ENCODE data around the gene SH3BP4.

Gene SH3BP4

DNA sequence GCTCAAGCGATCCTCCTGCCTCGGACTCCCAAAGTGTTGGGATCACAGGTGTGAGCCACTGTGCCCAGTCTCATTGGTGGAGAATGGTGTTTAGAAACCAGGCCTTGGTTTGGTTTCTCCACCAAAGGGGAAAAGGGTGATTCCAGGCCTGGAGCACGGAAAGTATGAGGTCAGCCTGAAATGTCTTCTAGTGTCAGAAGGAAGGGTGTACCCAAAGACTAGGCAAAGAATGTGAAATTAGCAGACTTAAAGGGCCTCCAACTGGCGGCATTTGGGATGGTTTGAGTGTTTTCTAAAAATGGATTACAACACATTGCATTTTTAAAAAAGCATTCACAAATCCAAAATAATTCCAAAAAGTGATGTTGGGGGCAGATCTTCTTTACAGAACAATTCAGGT lies 139.6 kb downstream of the SH3BP4 start:
- DNase-seq (ENCODE audit: low read depth): no peak

DNA sequence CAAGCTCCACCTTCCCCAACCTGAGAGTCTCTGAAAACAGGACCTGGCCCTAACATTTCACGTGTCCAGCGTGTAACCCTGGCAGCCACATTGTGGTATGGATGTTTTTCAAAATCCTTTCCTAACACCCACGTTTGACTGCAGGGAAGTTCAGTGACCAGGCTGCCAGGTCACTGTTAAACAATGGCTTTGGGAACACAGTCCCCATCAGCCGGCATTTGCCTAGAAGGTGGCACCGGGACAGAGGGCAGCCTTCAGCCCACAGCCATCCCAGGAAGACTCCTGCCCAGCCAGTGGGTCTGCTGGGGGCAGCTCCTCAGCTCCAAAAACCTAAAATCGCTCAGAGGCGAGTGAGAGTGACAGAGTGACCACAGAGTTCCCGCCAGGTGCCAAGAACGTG lies 140.2 kb downstream of the SH3BP4 start:
- DNase-seq (ENCODE audit: low read depth): no peak

DNA sequence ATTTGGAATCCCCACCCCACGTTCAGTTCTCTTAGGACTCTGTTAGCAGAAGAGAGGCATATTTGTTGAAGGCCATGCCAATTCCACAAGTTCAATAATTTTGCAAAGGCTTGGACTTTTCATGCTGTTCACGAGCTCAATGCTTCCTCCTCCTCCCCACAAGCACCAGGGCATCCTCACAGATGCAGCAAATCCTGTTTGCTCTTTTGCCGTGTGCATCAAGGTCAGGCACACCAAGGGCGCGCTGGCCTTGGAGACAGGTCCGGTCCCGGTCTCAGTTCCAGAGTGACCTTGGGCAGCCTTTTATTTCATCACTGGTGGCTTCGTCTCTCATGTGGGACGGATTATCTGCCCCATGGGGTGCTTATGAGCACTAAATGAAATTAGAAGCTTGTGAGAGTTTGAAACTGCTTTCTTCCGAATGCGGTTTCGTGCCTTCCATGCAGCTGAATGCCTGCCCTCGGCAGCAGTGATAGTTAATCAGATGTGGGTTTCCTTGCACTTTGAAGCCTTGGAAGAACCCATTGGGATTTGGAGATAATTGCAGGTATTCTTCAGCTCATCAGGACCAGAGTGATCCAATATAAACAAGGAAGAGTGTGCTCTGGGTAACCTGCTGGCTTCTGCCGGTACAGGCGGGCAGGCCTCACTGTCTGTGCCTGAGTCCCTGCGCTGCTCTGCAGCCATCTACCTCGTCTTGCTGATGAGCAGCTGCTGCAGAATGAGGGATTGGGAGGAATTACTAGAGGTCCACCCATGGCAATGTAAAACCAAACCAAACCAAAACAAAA lies 140.8 kb downstream of the SH3BP4 start:
- no peak for DNase-seq (ENCODE audit: low read depth)

DNA sequence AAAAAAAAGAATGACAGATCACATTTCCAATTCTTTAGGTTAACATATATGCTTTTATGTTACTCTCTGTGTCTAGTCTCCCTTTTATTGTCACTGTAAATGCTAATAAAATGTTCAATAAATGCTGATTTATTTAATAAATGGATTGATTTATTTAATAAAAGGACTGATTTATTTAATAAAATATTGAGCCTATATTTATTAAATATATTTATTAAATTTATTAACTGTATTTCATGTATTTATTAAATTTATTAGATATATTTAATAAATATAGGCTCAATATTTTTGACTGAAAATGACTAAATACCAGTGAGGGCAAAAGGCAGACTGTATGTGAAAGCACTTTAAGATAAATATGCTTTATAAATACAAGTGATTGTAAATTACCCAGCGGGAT lies 142.6 kb downstream of the SH3BP4 start:
- DNase-seq (ENCODE audit: low read depth): no peak

DNA sequence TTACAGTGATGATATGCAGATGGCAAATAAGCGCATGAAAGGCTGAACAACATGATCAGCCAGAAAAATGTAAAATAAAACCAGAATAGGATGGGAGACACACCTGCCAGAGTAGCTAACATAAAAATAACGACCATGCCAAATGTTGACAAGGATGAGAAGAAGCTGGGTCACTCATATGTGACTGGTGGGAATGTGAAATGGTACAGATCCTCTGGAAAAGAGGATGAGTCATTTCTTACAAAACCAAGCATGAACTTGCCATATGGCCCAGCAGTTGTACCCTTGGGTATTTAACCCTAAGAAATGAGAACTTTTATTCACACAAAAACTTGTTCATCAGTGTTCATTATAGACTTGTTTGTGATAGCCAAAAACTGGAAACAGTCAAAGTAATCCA lies 143.8 kb downstream of the SH3BP4 start:
- no peak for DNase-seq (ENCODE audit: low read depth)

DNA sequence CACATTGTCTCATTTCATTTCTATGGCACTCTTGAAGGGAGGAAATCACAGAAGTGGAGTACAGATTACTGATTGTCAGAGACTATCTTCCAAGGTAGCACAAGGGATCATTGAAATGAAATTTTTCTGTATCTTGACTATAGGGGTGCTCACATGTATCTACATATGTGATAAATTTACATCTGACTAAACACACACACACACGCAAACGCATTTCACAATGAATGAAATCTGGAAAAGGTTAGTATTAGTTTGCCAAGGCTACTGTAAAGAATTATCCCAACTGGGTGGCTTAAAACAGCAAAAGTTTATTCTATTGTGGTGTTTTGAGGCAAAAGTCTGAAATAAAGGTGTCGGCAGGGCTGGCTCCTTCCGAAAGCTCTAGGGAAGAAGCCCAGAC lies 144.6 kb downstream of the SH3BP4 start:
- DNase-seq (ENCODE audit: low read depth): no peak

DNA sequence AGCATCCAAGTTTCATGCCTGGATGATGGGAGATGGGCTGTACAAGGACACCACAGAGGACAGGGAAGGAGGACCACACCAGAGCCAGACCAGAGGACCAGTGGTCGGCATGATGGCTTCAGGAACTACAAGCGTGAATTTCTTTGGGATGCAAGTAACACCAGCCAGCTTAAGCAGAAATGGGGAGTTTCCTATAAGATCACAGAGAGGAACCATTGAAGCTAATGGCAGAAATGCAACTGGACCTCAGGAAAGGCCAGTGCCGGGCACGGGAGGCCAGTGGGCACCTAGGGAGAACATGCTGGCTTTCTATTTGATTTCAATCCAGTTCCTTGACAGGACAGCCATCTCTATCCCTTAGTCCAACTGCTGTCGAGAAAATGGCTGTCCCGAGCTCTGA lies 145.4 kb downstream of the SH3BP4 start:
- no peak for DNase-seq (ENCODE audit: low read depth)

DNA sequence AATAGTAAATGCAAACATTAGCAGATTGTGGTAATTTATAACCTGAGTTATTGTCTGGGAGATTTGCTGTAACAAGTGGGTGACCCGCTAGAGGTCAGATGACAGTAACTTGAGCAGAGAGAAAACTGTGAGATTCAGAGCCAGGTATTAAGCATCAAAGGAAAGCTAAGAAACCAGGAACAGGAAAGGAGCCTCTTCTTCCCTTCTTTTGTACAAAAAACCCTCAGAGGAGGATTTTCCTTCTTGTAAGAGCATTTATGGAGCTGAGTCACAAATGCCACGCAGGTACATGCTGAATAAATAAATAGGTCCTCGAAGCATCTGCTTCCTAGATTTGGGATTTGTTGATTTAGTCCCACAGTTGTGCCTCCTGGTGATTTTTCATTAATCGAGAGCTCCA lies 146.5 kb downstream of the SH3BP4 start:
- DNase-seq (ENCODE audit: low read depth): no peak

DNA sequence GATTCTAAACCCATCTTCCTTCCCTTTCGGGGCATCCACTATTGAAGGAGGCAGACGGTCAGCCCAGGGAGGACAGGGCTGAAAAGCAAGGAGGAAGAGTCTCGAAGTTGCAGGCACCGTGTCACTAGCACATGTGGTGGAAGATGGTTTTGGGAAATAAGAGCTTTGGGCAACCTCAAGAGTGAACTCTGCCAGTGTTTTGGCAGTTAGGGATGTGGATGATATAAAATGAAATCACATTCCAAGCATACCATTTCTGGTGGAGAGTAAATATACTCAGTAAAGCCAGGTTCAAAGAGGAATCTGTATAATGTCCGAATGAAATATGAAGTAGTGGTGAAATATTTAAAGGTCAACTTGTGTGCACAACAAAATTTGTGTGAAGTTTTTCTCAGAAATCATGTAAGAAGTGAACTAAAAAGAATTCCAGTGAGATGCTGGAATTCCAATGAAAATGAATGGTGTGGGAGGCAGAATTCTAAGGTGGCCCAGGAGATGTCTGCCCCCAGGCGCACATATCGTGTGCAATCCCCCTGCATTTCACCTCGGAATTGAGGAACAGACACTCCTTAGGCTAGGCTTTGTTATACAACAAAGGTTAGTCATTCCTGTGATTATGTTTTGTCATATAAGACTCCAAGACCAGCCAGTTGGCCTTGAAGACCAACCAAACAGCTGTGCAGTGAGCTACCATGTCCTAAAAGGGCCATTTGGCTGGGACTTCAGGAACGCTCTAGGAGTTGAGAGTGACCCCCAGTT lies 147.1 kb downstream of the SH3BP4 start:
- DNase-seq (ENCODE audit: low read depth): no peak

DNA sequence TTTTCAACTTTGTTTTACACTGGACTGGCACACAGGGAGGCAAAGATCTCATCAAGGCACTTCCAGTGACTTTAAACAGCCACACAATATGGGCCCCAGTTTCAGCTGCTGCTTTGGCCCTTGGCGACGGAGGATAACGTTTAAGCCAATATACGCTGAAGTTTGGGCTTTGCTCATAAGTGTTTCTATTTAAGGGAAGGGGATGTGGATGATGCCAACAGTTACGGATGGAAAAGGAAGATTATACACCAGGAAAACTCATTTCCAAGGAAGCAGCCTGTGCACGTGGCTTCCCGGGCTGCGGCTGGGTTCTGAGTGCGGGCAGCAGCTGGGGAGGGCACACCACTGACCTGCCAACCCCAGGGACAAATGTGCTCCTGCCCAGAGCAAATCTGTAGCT lies 151.1 kb downstream of the SH3BP4 start:
- DNase-seq (ENCODE audit: low read depth): no peak

Measured in GM04504 (cell line).